Adrenal gland (tissue), 5 donors: ENCODE results near the gene ZNF41.

ENCODE experiments used
- POLR2A ChIP-seq, 2 donors: fragments of 450-650 bp; IDR thresholded peaks; one replicate each; pipeline ENCODE4 v1.6.1; 2017; ENCODE audit warnings: antibody characterized with exemption in 2 of 2, mild to moderate bottlenecking in 2 of 2, moderate library complexity in 1 of 2
- TF ChIP-seq, protein P1 (sequence below), 6 experiments: fragments of 450-650 bp in 4 of 6; fragments of 200-600 bp in 2 of 6; sonication (generic) in 1 of 6; IDR thresholded peaks; 1 replicate in 5 of 6; 2 replicates in 1 of 6; pipeline versions ENCODE4 v1.5.1 to v1.8.0; 2016 to 2021; ENCODE audit warnings: antibody characterized with exemption in 6 of 6, mild to moderate bottlenecking in 2 of 6, moderate library complexity in 1 of 6
- donor health status: DM: no; HTN: no; CAD: no.

GRCh38 chrX:47480576-47480975 is 2.4 kb downstream of the ZNF41 start:
- TF ChIP-seq, protein P1, sequence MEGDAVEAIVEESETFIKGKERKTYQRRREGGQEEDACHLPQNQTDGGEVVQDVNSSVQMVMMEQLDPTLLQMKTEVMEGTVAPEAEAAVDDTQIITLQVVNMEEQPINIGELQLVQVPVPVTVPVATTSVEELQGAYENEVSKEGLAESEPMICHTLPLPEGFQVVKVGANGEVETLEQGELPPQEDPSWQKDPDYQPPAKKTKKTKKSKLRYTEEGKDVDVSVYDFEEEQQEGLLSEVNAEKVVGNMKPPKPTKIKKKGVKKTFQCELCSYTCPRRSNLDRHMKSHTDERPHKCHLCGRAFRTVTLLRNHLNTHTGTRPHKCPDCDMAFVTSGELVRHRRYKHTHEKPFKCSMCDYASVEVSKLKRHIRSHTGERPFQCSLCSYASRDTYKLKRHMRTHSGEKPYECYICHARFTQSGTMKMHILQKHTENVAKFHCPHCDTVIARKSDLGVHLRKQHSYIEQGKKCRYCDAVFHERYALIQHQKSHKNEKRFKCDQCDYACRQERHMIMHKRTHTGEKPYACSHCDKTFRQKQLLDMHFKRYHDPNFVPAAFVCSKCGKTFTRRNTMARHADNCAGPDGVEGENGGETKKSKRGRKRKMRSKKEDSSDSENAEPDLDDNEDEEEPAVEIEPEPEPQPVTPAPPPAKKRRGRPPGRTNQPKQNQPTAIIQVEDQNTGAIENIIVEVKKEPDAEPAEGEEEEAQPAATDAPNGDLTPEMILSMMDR (IDR thresholded peaks at IDR 0.05) = no peak
- TF ChIP-seq POLR2A (IDR thresholded peaks at IDR 0.05) = no peak
